Measurements from ENCODE around the gene ORMDL3.

Gene ORMDL3

DNA sequence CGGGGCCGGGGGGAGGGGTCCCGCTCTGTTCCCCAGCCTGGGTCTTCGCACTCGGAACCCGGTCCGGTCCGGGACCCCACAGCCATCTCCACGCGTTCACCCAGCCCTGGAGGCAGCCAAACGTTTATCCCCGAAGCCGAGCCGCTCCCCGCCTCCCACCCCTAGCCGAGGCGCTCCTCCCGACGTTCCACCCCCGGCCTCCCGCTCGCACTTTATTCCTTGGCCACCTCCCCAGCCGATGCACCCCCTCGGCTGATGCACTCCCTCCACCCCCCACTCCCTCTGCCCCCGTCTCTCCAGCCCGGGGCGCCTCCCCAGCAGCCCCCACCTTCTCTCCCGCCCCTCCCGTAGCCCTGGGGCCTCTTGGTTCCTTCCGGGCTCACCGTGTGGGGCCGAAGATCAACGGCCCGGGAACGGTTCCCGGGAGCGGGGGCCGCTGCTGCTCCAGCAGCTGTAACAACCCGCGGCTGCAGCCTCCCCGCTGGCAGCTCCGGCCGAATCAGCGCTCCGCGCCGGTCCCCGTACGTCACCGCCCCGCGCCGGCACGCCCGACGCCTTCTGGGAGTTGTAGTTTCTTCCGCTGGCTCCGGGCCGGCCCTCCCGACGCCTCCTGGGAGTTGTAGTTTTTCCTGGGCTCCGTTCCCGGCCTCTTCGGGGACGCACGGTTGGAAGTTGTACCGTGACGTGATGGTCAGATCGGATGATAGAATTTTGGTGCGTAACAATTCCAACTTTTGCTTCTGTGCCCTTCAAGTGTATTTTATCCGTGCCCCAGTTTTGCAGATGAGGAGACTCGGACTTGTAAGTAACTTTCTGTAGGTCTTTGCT is at the start of gene ORMDL3, which contains the start of gene LRRC3C (continued):
- no peak for TF ChIP-seq ZNF48 (tag by site-specific recombination; IDR thresholded peaks at IDR 0.05)
- TF ChIP-seq FEZF1 (tag by site-specific recombination; IDR thresholded peaks at IDR 0.05), result no peak
- TF ChIP-seq, protein P1, sequence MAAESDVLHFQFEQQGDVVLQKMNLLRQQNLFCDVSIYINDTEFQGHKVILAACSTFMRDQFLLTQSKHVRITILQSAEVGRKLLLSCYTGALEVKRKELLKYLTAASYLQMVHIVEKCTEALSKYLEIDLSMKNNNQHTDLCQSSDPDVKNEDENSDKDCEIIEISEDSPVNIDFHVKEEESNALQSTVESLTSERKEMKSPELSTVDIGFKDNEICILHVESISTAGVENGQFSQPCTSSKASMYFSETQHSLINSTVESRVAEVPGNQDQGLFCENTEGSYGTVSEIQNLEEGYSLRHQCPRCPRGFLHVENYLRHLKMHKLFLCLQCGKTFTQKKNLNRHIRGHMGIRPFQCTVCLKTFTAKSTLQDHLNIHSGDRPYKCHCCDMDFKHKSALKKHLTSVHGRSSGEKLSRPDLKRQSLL (tag by site-specific recombination; IDR thresholded peaks at IDR 0.05), result peak; percentile 40; the same call in 1 of the 2 replicates
- no peak for TF ChIP-seq GLI2 (tag by site-specific recombination; IDR thresholded peaks at IDR 0.05; ENCODE audit: borderline replicate concordance, low read depth)
- no peak for TF ChIP-seq HOXC10 (CRISPR knock-in tag; IDR thresholded peaks at IDR 0.05)
- TF ChIP-seq ZNF266 (tag by site-specific recombination; IDR thresholded peaks at IDR 0.05; ENCODE audit: low read depth), result no peak
- TF ChIP-seq ZNF146 (tag by site-specific recombination; IDR thresholded peaks at IDR 0.05), result no peak
- TF ChIP-seq ZNF473 (tag by site-specific recombination; IDR thresholded peaks at IDR 0.05), result no peak
- TF ChIP-seq ZNF521 (tag by site-specific recombination; IDR thresholded peaks at IDR 0.05), result no peak
- TF ChIP-seq ZSCAN16 (tag by site-specific recombination; IDR thresholded peaks at IDR 0.05), result no peak
- TF ChIP-seq ZSCAN30 (tag by site-specific recombination; IDR thresholded peaks at IDR 0.05), result peak; percentile 18; the same call in 1 of the 2 replicates
- 0 out of 2 replicates have a peak, but pooled peaks have one; percentile 18 for TF ChIP-seq ZFP37 (tag by site-specific recombination; IDR thresholded peaks at IDR 0.05)
- no peak for TF ChIP-seq ZNF274 (IDR thresholded peaks at IDR 0.05; ENCODE audit: low read length)
- no peak for TF ChIP-seq ZNF274 (tag by site-specific recombination; IDR thresholded peaks at IDR 0.05; ENCODE audit: borderline replicate concordance)
- TF ChIP-seq ZNF610 (tag by site-specific recombination; IDR thresholded peaks at IDR 0.05; ENCODE audit: borderline replicate concordance), result no peak; the same call in 1 of the 2 replicates
- TF ChIP-seq ZNF548 (tag by site-specific recombination; IDR thresholded peaks at IDR 0.05), result no peak
- TF ChIP-seq SCRT1 (tag by site-specific recombination; IDR thresholded peaks at IDR 0.05; ENCODE audit: borderline replicate concordance), result no peak
- TF ChIP-seq ZNF280C (tag by site-specific recombination; IDR thresholded peaks at IDR 0.05), result no peak
- TF ChIP-seq MEIS1 (CRISPR knock-in tag; IDR thresholded peaks at IDR 0.05; ENCODE audit: borderline replicate concordance), result no peak
- no peak for TF ChIP-seq ZNF776 (tag by site-specific recombination; IDR thresholded peaks at IDR 0.05; ENCODE audit: borderline replicate concordance)
- TF ChIP-seq, protein P2, sequence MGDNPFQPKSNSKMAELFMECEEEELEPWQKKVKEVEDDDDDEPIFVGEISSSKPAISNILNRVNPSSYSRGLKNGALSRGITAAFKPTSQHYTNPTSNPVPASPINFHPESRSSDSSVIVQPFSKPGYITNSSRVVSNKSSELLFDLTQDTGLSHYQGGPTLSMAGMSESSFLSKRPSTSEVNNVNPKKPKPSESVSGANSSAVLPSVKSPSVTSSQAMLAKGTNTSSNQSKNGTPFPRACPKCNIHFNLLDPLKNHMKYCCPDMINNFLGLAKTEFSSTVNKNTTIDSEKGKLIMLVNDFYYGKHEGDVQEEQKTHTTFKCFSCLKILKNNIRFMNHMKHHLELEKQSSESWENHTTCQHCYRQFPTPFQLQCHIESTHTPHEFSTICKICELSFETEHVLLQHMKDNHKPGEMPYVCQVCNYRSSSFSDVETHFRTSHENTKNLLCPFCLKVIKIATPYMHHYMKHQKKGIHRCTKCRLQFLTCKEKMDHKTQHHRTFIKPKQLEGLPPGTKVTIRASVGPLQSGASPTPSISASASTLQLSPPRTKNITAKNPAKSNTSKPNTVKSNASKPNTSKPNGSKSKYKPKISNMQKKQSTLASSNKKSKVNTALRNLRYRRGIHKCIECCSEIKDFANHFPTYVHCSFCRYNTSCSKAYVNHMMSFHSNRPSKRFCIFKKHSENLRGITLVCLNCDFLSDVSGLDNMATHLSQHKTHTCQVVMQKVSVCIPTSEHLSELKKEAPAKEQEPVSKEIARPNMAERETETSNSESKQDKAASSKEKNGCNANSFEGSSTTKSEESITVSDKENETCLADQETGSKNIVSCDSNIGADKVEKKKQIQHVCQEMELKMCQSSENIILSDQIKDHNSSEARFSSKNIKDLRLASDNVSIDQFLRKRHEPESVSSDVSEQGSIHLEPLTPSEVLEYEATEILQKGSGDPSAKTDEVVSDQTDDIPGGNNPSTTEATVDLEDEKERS (tag by site-specific recombination; IDR thresholded peaks at IDR 0.05), result no peak
- no peak for TF ChIP-seq ZNF549 (tag by site-specific recombination; IDR thresholded peaks at IDR 0.05)
- no peak for TF ChIP-seq ZNF664 (tag by site-specific recombination; IDR thresholded peaks at IDR 0.05)
- TF ChIP-seq ZNF555 (tag by site-specific recombination; conservative IDR thresholded peaks at IDR 0.05), result no peak
- TF ChIP-seq ZNF426 (tag by site-specific recombination; IDR thresholded peaks at IDR 0.05), result no peak
- TF ChIP-seq ZNF169 (tag by site-specific recombination; IDR thresholded peaks at IDR 0.05), result no peak
- no peak for TF ChIP-seq ZNF112 (tag by site-specific recombination; IDR thresholded peaks at IDR 0.05)
- TF ChIP-seq BCL11B (tag by site-specific recombination; IDR thresholded peaks at IDR 0.05; ENCODE audit: low read depth), result peak; percentile 75; the same call in 1 of the 2 replicates
- no peak for TF ChIP-seq ZNF211 (tag by site-specific recombination; IDR thresholded peaks at IDR 0.05; ENCODE audit: low read depth)
- TF ChIP-seq, protein P3, sequence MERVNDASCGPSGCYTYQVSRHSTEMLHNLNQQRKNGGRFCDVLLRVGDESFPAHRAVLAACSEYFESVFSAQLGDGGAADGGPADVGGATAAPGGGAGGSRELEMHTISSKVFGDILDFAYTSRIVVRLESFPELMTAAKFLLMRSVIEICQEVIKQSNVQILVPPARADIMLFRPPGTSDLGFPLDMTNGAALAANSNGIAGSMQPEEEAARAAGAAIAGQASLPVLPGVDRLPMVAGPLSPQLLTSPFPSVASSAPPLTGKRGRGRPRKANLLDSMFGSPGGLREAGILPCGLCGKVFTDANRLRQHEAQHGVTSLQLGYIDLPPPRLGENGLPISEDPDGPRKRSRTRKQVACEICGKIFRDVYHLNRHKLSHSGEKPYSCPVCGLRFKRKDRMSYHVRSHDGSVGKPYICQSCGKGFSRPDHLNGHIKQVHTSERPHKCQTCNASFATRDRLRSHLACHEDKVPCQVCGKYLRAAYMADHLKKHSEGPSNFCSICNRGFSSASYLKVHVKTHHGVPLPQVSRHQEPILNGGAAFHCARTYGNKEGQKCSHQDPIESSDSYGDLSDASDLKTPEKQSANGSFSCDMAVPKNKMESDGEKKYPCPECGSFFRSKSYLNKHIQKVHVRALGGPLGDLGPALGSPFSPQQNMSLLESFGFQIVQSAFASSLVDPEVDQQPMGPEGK (tag by site-specific recombination; IDR thresholded peaks at IDR 0.05), result peak; percentile 93
- no peak for TF ChIP-seq GFI1B (tag by site-specific recombination; IDR thresholded peaks at IDR 0.05)
- TF ChIP-seq ZBTB17 (tag by site-specific recombination; IDR thresholded peaks at IDR 0.05), result peak; percentile 95
- no peak; the same call in 1 of the 2 replicates for TF ChIP-seq ZBTB7A (tag by site-specific recombination; IDR thresholded peaks at IDR 0.05; ENCODE audit: low read depth)
